Karpas-422 (cell line): ENCODE results near the gene ACTL8. TPM values are rescaled to one million over a fixed set of nuclear protein-coding genes. Genes with fewer than 3 reads are reported as not detected.

ENCODE experiments used
- DNase-seq: peaks from one replicate; pipeline ENCODE4 v3.0.0-alpha.2; 2015
- H2AFZ ChIP-seq: fragments of 200-600 bp; sonication (generic); 2 replicates; pipeline ENCODE4 v1.6.1; 2014; ENCODE audit warnings: antibody characterized with exemption, low read length, mixed read lengths
- H3K27ac ChIP-seq: fragments of 200-600 bp; sonication (generic); 2 replicates; pipeline ENCODE4 v1.5.1; 2014; ENCODE audit warnings: mild to moderate bottlenecking, low read length, moderate library complexity
- H3K27me3 ChIP-seq: fragments of 200-600 bp; sonication (generic); 2 replicates; pipeline ENCODE4 v1.6.1; 2014; ENCODE audit warnings: low read length, mixed read lengths
- H3K36me3 ChIP-seq: fragments of 200-600 bp; sonication (generic); 2 replicates; pipeline ENCODE4 v1.6.1; 2014; ENCODE audit warnings: low read length, mixed read lengths; ENCODE audit not compliant: insufficient read depth
- H3K4me1 ChIP-seq: fragments of 200-600 bp; sonication (generic); 2 replicates; pipeline ENCODE4 v1.6.1; 2014; ENCODE audit warnings: mild to moderate bottlenecking, low read length, mixed read lengths
- H3K4me2 ChIP-seq: fragments of 200-600 bp; sonication (generic); 2 replicates; pipeline ENCODE4 v1.6.1; 2014; ENCODE audit warnings: low read length, low read depth, mild to moderate bottlenecking; ENCODE audit not compliant: poor library complexity, severe bottlenecking
- H3K4me3 ChIP-seq: fragments of 200-600 bp; sonication (generic); 2 replicates; pipeline ENCODE4 v1.5.1; 2014; ENCODE audit warnings: mild to moderate bottlenecking, antibody characterized with exemption, low read length, mixed read lengths
- H3K79me2 ChIP-seq: fragments of 200-600 bp; sonication (generic); 2 replicates; pipeline ENCODE4 v1.6.1; 2014; ENCODE audit warnings: mild to moderate bottlenecking, low read length, mixed read lengths
- H3K9ac ChIP-seq: fragments of 200-600 bp; sonication (generic); 2 replicates; pipeline ENCODE4 v1.6.0; 2014; ENCODE audit warnings: low read length
- H3K9me2 ChIP-seq: fragments of 200-600 bp; sonication (generic), shearing (Covaris generic); replicated peaks from 2 replicates; pipeline ENCODE4 v1.6.0; 2014; ENCODE audit warnings: mild to moderate bottlenecking, low read length, moderate library complexity; ENCODE audit not compliant: insufficient read depth
- H3K9me3 ChIP-seq: fragments of 300-700, 200-600 bp; sonication (generic); 2 replicates; pipeline ENCODE4 v1.6.1; 2014; ENCODE audit warnings: low read length, mixed read lengths
- H4K20me1 ChIP-seq: fragments of 200-600 bp; sonication (generic); 2 replicates; pipeline ENCODE4 v1.6.1; 2014; ENCODE audit warnings: mild to moderate bottlenecking, antibody characterized with exemption, low read length, low read depth; ENCODE audit not compliant: insufficient read depth
- total RNA-seq: library from RNA; depleted of rRNA; stranded (reverse); fragments of >200 nt; shearing (Covaris generic); gene quantifications from 2 replicates; pipeline ENCODE4 v1.2.3, GENCODE V29; 2014; ENCODE audit warnings: low replicate concordance

ACTL8 gene
- total RNA-seq, 1 experiment from 2014 or later, result not detected

DNA sequence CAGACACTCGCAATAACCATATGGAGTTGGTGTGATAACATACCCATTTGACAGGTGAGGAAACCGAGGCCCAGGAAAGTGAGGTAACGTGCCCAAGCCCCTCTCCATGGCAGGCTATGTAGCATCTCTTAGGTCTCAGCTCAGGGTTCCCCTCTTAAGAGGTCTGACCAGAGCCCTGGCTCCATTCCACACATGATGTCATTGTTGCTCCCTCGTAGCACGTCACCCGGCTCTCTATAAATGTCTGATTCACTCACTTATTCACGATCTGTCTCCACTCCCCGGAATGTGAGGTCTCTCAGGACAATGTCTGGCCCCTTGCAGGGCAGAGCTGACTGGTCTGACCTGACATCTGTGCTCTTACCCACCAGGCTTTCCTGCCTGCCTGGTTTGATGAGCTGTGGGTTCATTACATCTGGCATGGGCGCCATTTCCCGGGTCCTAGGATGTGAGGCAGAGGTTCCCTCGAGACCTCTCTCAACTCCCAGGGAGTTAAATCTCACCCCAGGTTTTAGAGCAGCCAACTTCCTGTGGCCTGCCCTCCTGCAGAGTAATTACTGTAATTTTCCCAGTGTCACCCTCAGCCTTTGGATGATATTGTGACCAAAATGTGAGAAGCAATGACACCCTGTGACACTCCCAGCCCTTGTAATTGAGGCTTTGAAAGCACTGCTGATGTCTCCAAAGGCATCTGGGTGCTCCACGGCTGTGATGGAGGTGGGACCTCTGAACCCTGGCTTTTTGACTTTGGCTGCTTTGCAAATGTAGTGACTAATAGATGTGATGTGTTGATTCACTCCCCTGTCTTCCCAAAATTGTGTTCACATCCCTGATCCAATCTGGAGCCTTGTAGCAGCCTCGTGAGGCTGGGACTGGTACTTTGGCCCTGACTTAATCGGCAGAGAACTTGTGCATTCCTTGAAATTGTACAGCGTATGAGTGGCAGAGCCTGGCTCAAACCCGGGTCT, 10.6 kb downstream of the ACTL8 start:
- no peak overlapping the region for H3K27ac ChIP-seq
- no peaks in the 10 kb centered on the region for H3K79me2 ChIP-seq
- H4K20me1 ChIP-seq, result no peaks in the 10 kb centered on the region
- DNase-seq, result no peak
- peaks cover 9% of the 10 kb centered on the region for H3K4me1 ChIP-seq
- H3K27me3 ChIP-seq, result no peaks in the 10 kb centered on the region
- no peak overlapping the region for H2AFZ ChIP-seq
- H3K4me2 ChIP-seq, result no peak overlapping the region
- H3K4me3 ChIP-seq, result no peak overlapping the region
- no peak overlapping the region for H3K9ac ChIP-seq
- H3K9me3 ChIP-seq, result no peaks in the 10 kb centered on the region
- no peaks in the 10 kb centered on the region for H3K36me3 ChIP-seq
- H3K9me2 ChIP-seq, result no peaks in the 10 kb centered on the region

DNA sequence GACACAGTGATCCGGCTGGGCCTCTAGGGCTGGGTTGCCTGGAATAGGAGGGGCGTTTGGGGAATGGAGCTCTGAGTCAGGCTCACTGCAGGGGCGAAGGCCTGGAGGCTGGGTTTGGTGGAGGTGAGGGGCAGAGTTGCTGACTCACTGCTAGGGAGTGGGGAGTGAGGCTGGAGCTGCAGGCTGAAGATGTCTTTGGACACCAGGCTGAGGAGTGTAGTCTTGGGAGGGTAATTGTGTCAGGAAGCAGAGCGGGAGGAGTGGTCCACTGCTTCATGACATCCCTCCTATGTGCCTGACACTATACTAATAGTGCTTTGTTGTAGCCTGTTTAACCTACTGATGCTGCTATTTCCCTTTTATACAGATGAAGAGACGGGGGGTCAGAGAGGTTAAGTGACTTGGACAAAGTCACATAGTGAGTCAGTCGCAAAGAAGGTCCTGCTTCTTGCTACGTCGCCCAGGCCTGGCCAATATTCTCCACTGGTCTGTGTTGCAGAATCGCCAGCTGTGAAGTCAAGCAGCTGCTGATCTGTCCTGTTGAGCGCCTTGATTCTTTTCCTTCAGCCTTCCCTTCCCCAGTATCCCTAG, 13.6 kb downstream of the ACTL8 start:
- no peak overlapping the region for H3K4me3 ChIP-seq
- H2AFZ ChIP-seq, result no peak overlapping the region
- H3K79me2 ChIP-seq, result no peaks in the 10 kb centered on the region
- no peaks in the 10 kb centered on the region for H3K36me3 ChIP-seq
- no peaks in the 10 kb centered on the region for H3K27me3 ChIP-seq
- H3K9me3 ChIP-seq, result no peaks in the 10 kb centered on the region
- H3K27ac ChIP-seq, result no peak overlapping the region
- H3K4me2 ChIP-seq, result no peak overlapping the region
- H4K20me1 ChIP-seq, result no peaks in the 10 kb centered on the region
- peaks cover 9% of the 10 kb centered on the region for H3K4me1 ChIP-seq
- H3K9ac ChIP-seq, result no peak overlapping the region
- no peak for DNase-seq
- no peaks in the 10 kb centered on the region for H3K9me2 ChIP-seq

DNA sequence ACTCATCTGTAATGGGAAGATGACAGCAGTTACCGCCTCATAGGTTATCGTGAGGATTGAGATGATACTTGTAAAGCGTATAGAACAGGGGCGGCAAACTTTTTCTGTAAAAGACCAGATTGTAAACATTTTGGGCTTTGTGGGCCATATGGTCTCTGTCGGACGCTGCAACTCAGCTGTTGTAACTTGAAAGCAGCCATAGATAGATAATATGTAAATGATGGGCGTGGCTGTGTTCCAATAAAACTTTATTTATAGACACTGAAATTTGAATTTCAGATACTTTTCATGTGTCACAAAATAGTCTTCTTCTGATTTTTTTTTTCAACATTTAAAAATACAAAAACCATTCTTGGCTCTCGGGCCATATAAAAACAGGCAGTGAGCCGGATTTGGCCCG, 15.8 kb downstream of the ACTL8 start:
- Histone ChIP-seq H3K36me3 (no peaks in the 10 kb centered on the region), H3K4me2 (no peak overlapping the region), H3K27ac (no peak overlapping the region), H4K20me1 (no peaks in the 10 kb centered on the region), H3K79me2 (no peaks in the 10 kb centered on the region), H3K4me1 (peaks cover 9% of the 10 kb centered on the region), H3K9ac (no peak overlapping the region), H3K9me2 (no peaks in the 10 kb centered on the region), H3K9me3 (no peaks in the 10 kb centered on the region), H3K27me3 (no peaks in the 10 kb centered on the region), H3K4me3 (no peak overlapping the region), H2AFZ (no peak overlapping the region)
- no peak for DNase-seq

- no peak overlapping the region for H3K4me3 ChIP-seq
- no peak overlapping the region for H3K9ac ChIP-seq
- no peak overlapping the region for H3K27ac ChIP-seq
- H2AFZ ChIP-seq, result no peak overlapping the region
- no peaks in the 10 kb centered on the region for H3K9me2 ChIP-seq
- no peaks in the 10 kb centered on the region for H3K36me3 ChIP-seq
- no peaks in the 10 kb centered on the region for H3K27me3 ChIP-seq
- DNase-seq, result no peak
- no peak overlapping the region for H3K4me2 ChIP-seq
- H3K4me1 ChIP-seq, result peaks cover 9% of the 10 kb centered on the region
- no peaks in the 10 kb centered on the region for H4K20me1 ChIP-seq
- no peaks in the 10 kb centered on the region for H3K79me2 ChIP-seq
- no peaks in the 10 kb centered on the region for H3K9me3 ChIP-seq
Observed at GRCh38 chr1:17772615-17773212, 17.6 kb downstream of the ACTL8 start.

- Histone ChIP-seq H3K27me3 (no peaks in the 10 kb centered on the region), H3K4me1 (peaks cover 9% of the 10 kb centered on the region), H2AFZ (no peak overlapping the region), H3K36me3 (no peaks in the 10 kb centered on the region), H3K9me3 (no peaks in the 10 kb centered on the region), H3K9ac (no peak overlapping the region), H3K27ac (no peak overlapping the region), H3K4me3 (no peak overlapping the region), H3K4me2 (no peak overlapping the region), H3K79me2 (no peaks in the 10 kb centered on the region), H3K9me2 (no peaks in the 10 kb centered on the region), H4K20me1 (no peaks in the 10 kb centered on the region)
- DNase-seq, result no peak
Observed at GRCh38 chr1:17773591-17774326, 18.6 kb downstream of the ACTL8 start.

DNA sequence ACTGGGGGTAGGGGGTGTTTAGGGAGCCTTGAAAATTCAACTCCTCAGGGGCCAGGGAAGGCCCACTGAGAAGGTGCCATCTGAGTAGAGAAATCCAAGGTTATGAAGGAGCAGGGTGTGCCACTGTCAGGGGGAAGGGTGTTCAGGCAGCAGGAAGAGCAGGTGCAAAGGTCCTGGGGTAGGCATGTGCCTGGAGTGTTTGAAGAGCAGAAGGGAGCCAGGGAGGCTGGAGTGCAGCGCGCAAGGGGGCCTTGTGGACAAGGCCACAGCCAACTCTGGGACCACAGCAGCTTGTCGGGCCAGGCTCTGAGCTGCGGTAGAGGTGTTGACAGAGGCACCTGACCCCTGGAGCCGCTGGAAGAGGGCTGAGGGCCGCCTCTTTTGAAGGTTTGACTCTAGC, 19.3 kb downstream of the ACTL8 start:
- no peaks in the 10 kb centered on the region for H3K36me3 ChIP-seq
- H3K4me3 ChIP-seq, result no peak overlapping the region
- no peak for DNase-seq
- no peak overlapping the region for H3K27ac ChIP-seq
- H3K79me2 ChIP-seq, result no peaks in the 10 kb centered on the region
- no peaks in the 10 kb centered on the region for H3K9me2 ChIP-seq
- H2AFZ ChIP-seq, result no peak overlapping the region
- H3K4me1 ChIP-seq, result peaks cover 9% of the 10 kb centered on the region
- no peaks in the 10 kb centered on the region for H3K9me3 ChIP-seq
- H3K4me2 ChIP-seq, result no peak overlapping the region
- H4K20me1 ChIP-seq, result no peaks in the 10 kb centered on the region
- no peaks in the 10 kb centered on the region for H3K27me3 ChIP-seq
- H3K9ac ChIP-seq, result no peak overlapping the region

DNA sequence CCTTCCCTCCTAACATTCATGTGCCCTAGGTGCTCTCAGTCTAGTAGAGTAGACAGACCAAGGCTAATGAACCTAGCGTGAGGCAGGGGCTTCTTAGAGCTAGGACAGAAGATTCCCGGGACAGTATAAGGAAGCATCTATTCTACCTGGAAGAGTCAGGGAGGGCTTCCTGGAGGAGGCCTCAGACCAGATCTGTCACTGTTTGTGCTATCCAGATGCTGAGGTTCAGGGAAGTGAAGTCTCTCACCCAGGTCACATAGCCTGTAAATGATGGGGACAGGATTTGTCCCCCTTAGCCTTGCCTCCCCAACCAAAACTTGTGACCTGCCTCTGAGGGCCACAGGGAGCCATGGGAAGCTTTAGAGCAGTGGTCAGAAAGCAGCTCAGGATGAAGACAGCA, 20.7 kb downstream of the ACTL8 start:
- DNase-seq, result no peak
- no peak overlapping the region for H3K9ac ChIP-seq
- H3K4me2 ChIP-seq, result no peak overlapping the region
- H3K4me1 ChIP-seq, result no peaks in the 10 kb centered on the region
- no peaks in the 10 kb centered on the region for H3K9me3 ChIP-seq
- no peaks in the 10 kb centered on the region for H3K9me2 ChIP-seq
- H4K20me1 ChIP-seq, result no peaks in the 10 kb centered on the region
- H3K27ac ChIP-seq, result no peak overlapping the region
- no peaks in the 10 kb centered on the region for H3K27me3 ChIP-seq
- H3K79me2 ChIP-seq, result no peaks in the 10 kb centered on the region
- H2AFZ ChIP-seq, result no peak overlapping the region
- H3K36me3 ChIP-seq, result no peaks in the 10 kb centered on the region
- H3K4me3 ChIP-seq, result no peak overlapping the region

DNA sequence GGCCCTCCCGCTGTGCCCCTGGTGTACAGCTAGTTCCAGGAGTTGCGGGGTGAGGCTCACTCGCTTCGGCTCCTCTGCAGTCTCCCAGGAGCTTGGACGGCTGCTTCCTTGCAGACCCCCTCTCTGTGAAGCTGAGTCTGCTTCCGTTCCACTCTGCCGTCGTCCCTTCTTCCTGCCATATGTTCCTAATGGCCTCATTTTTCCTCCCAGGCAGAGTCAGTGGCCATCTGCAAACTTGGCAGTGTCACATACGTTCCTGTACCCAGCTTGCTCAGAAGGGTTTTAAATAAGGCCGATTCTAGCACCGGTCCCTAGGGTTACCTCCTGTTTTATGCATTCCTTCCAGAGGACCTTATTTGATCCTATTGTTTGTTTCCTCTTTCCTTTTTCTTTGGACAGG, 21.3 kb downstream of the ACTL8 start:
- Histone ChIP-seq H3K4me1 (no peaks in the 10 kb centered on the region), H3K9me3 (no peaks in the 10 kb centered on the region), H3K9ac (no peak overlapping the region), H3K4me3 (no peak overlapping the region), H4K20me1 (no peaks in the 10 kb centered on the region), H3K27me3 (no peaks in the 10 kb centered on the region), H3K36me3 (no peaks in the 10 kb centered on the region), H2AFZ (no peak overlapping the region), H3K9me2 (no peaks in the 10 kb centered on the region), H3K79me2 (no peaks in the 10 kb centered on the region), H3K27ac (no peak overlapping the region), H3K4me2 (no peak overlapping the region)
- DNase-seq, result no peak
